Lower leg skin (tissue), 3 donors: ENCODE results near the gene RNF39.

Experiments used
- POLR2A ChIP-seq, 2 donors: fragments of 450-650 bp; IDR thresholded peaks; one replicate each; pipeline ENCODE4 v1.6.1; 2016 to 2017; ENCODE audit warnings: antibody characterized with exemption in 2 of 2, mild to moderate bottlenecking in 1 of 2, moderate library complexity in 1 of 2
- TF ChIP-seq, protein P1 (sequence below), 3 donors: fragments of 450-650 bp; IDR thresholded peaks; one replicate each; pipeline ENCODE4 v1.5.1; 2016; ENCODE audit warnings: antibody characterized with exemption in 3 of 3, mild to moderate bottlenecking in 3 of 3, moderate library complexity in 2 of 3

DNA sequence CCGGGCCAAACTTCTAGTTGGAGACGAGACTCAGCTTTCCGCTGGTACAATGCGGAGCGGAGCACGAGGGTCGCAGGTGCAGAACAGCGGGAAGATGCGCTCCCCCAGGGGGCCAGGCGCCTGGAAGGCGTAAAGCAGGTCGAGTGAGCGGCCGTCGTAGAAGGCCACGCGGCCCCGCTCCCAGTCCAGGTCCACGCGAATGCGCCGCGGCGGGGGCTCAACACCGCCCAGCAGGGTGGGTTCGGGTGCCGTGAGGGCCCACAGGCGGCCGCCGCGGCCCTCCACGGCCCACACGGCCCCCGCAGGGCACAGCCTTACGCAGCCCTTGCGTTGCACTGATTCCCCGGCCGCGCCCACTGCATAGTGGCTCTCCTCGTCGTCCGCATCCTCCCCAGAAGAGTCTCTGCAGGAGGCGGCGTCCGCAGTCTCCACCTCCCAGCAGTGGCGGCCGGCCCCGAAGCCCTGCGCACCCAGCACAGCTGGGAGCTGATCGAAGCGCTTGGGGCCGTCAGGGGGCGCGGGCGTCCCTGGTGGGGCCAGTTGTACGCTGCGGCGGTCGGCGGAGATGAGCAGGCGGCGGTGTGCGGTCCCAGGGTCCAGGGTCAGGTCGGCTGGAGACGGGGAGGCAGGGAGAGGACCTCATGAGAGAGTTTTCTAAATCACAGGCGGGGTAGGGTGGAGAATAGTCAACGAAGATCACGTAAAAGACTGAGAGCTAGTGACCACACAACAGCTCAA is 4.3 kb downstream of the RNF39 start:
- TF ChIP-seq, protein P1, sequence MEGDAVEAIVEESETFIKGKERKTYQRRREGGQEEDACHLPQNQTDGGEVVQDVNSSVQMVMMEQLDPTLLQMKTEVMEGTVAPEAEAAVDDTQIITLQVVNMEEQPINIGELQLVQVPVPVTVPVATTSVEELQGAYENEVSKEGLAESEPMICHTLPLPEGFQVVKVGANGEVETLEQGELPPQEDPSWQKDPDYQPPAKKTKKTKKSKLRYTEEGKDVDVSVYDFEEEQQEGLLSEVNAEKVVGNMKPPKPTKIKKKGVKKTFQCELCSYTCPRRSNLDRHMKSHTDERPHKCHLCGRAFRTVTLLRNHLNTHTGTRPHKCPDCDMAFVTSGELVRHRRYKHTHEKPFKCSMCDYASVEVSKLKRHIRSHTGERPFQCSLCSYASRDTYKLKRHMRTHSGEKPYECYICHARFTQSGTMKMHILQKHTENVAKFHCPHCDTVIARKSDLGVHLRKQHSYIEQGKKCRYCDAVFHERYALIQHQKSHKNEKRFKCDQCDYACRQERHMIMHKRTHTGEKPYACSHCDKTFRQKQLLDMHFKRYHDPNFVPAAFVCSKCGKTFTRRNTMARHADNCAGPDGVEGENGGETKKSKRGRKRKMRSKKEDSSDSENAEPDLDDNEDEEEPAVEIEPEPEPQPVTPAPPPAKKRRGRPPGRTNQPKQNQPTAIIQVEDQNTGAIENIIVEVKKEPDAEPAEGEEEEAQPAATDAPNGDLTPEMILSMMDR (IDR thresholded peaks at IDR 0.05), result no peak
- no peak for TF ChIP-seq POLR2A (IDR thresholded peaks at IDR 0.05)
